Activated CD4-positive, alpha-beta T cell treated with anti-CD3 and anti-CD28 coated beads for 36 hours (primary cell): ENCODE results near the gene CCDC51. TPM values are rescaled to one million over a fixed set of nuclear protein-coding genes. Genes with fewer than 3 reads are reported as not detected.

Source experiments
- ATAC-seq: fragments of 200-7000 bp; cut with Tn5 transposase; one replicate; pipeline ENCODE4 v1.10.0; 2021; ENCODE audit warnings: mild to moderate bottlenecking, moderate library complexity
- CTCF ChIA-PET: fragments of 350-600 bp; sonication (Branson Sonifier 250); formaldehyde crosslinking; loops from one replicate; lab custom pipeline; 2021; ENCODE audit warnings: antibody characterized with exemption; lab: Charles Lee
- POLR2A ChIA-PET: fragments of 350-600 bp; sonication (Branson Sonifier 250); formaldehyde crosslinking; loops from one replicate; lab custom pipeline; 2021; ENCODE audit warnings: antibody characterized with exemption, inconsistent platforms; lab: Charles Lee
- DNase-seq: peaks from one replicate; pipeline ENCODE4 v3.0.0-alpha.2; 2020
- H3K27ac Mint-ChIP-seq: one replicate; pipeline ENCODE4 v1.8.0; 2021; ENCODE audit warnings: mixed read lengths
- H3K27me3 Mint-ChIP-seq: one replicate; pipeline ENCODE4 v1.8.0; 2021; ENCODE audit warnings: mixed read lengths
- H3K36me3 Mint-ChIP-seq: one replicate; pipeline ENCODE4 v1.8.0; 2021; ENCODE audit warnings: low read depth, mixed read lengths
- H3K4me1 Mint-ChIP-seq: one replicate; pipeline ENCODE4 v1.8.0; 2021; ENCODE audit warnings: mixed read lengths
- H3K4me3 Mint-ChIP-seq: one replicate; pipeline ENCODE4 v1.8.0; 2021; ENCODE audit warnings: mild to moderate bottlenecking, moderate library complexity, mixed read lengths
- H3K9me3 Mint-ChIP-seq: one replicate; pipeline ENCODE4 v1.8.0; 2021; ENCODE audit warnings: low read depth, mixed read lengths
- intact Hi-C, 2 experiments: fragments of 100-400 bp; cut with DNase I in 1 of 2; cut with micrococcal nuclease in 1 of 2; formaldehyde crosslinking; loops; one replicate each; pipeline versions ENCODE4 v1.14.2 to v1.15.1; 2022 to 2024; cut with DNase I, micrococcal nuclease
- total RNA-seq, 2 experiments: library from RNA; stranded (reverse); gene quantifications; one replicate each; pipeline ENCODE4 v1.2.3, GENCODE V29; 2021

CCDC51 gene
- total RNA-seq, 2 experiments from 2014 or later, result 17.5 to 25.0 TPM

GRCh38 chr3:48419597-48419996 lies 20.3 kb downstream of the CCDC51 start:
- ChIA-PET POLR2A (interaction anchor here (0.6 kb wide), 1 partner anchor 19 kb away, joined by 3 read pairs; no protein-coding TSS in a partner anchor), CTCF (interaction anchor here (0.6 kb wide), 1 partner anchor 67 kb away, joined by 3 read pairs; no protein-coding TSS in a partner anchor)
- Mint-ChIP-seq H3K36me3 (no peaks in the 10 kb centered on the region), H3K4me3 (no peak overlapping the region), H3K27ac (no peak overlapping the region), H3K4me1 (no peaks in the 10 kb centered on the region), H3K9me3 (no peaks in the 10 kb centered on the region), H3K27me3 (no peaks in the 10 kb centered on the region)
- DNase-seq (no peak), ATAC-seq (no peak)
- intact Hi-C loops, result no loop called here

- DNase-seq (no peak), ATAC-seq (no peak)
- CTCF ChIA-PET, result interaction anchor here (0.6 kb wide), 1 partner anchor 67 kb away, joined by 3 read pairs; no protein-coding TSS in a partner anchor
- H3K27ac Mint-ChIP-seq, result no peak overlapping the region
- no peaks in the 10 kb centered on the region for H3K36me3 Mint-ChIP-seq
- H3K27me3 Mint-ChIP-seq, result no peaks in the 10 kb centered on the region
- no peaks in the 10 kb centered on the region for H3K4me1 Mint-ChIP-seq
- H3K4me3 Mint-ChIP-seq, result no peak overlapping the region
- POLR2A ChIA-PET, result interaction anchor here (0.6 kb wide), 1 partner anchor 18 kb away, joined by 3 read pairs; no protein-coding TSS in a partner anchor
- H3K9me3 Mint-ChIP-seq, result no peaks in the 10 kb centered on the region
- intact Hi-C loops, result no loop called here
Observed at GRCh38 chr3:48419149-48419548, 20.8 kb downstream of the CCDC51 start.

- intact Hi-C loops, result no loop called here
Observed at GRCh38 chr3:48418651-48419050, 21.3 kb downstream of the CCDC51 start.

GRCh38 chr3:48418140-48418539 lies 21.8 kb downstream of the CCDC51 start:
- POLR2A ChIA-PET, result no interaction called here
- no peak for ATAC-seq
- Mint-ChIP-seq H3K9me3 (no peaks in the 10 kb centered on the region), H3K4me1 (no peaks in the 10 kb centered on the region), H3K36me3 (no peaks in the 10 kb centered on the region), H3K27ac (no peak overlapping the region), H3K27me3 (no peaks in the 10 kb centered on the region), H3K4me3 (no peak overlapping the region)
- intact Hi-C loops, result no loop called here
- CTCF ChIA-PET, result no interaction called here
- no peak for DNase-seq

More at GRCh38 chr3:48418651-48419050, 21.3 kb downstream of the CCDC51 start:
- Mint-ChIP-seq H3K27me3 (no peaks in the 10 kb centered on the region), H3K36me3 (no peaks in the 10 kb centered on the region), H3K27ac (no peak overlapping the region), H3K4me3 (no peak overlapping the region), H3K4me1 (no peaks in the 10 kb centered on the region), H3K9me3 (no peaks in the 10 kb centered on the region)
- DNase-seq (no peak), ATAC-seq (no peak)
- ChIA-PET POLR2A (no interaction called here), CTCF (no interaction called here)

GRCh38 chr3:48417529-48418108 lies 22.3 kb downstream of the CCDC51 start:
- Mint-ChIP-seq H3K27me3 (no peaks in the 10 kb centered on the region), H3K4me3 (no peak overlapping the region), H3K9me3 (no peaks in the 10 kb centered on the region), H3K36me3 (no peaks in the 10 kb centered on the region), H3K27ac (no peak overlapping the region), H3K4me1 (no peaks in the 10 kb centered on the region)
- intact Hi-C loops, result no loop called here
- ATAC-seq, result no peak
- CTCF ChIA-PET, result no interaction called here
- POLR2A ChIA-PET, result no interaction called here
- DNase-seq, result no peak

GRCh38 chr3:48416546-48416945 lies 23.4 kb downstream of the CCDC51 start:
- CTCF ChIA-PET, result interaction anchor here (0.6 to 2.5 kb wide), 3 partner anchors 16 to 110 kb away, joined by 3 to 12 read pairs (median 6); no protein-coding TSS in a partner anchor
- Mint-ChIP-seq H3K36me3 (no peaks in the 10 kb centered on the region), H3K27me3 (no peaks in the 10 kb centered on the region), H3K4me1 (no peaks in the 10 kb centered on the region), H3K27ac (no peak overlapping the region), H3K4me3 (no peak overlapping the region), H3K9me3 (no peaks in the 10 kb centered on the region)
- DNase-seq (no peak), ATAC-seq (no peak)
- POLR2A ChIA-PET, result no interaction called here
- intact Hi-C loops, result no loop called here

GRCh38 chr3:48416091-48416505 lies 23.8 kb downstream of the CCDC51 start:
- H3K4me3 Mint-ChIP-seq, result no peak overlapping the region
- ChIA-PET POLR2A (no interaction called here), CTCF (interaction anchor here (0.6 to 2.5 kb wide), 3 partner anchors 15 to 109 kb away, joined by 3 to 12 read pairs (median 6); no protein-coding TSS in a partner anchor)
- H3K36me3 Mint-ChIP-seq, result no peaks in the 10 kb centered on the region
- intact Hi-C loops, result no loop called here
- H3K9me3 Mint-ChIP-seq, result no peaks in the 10 kb centered on the region
- DNase-seq (no peak), ATAC-seq (no peak)
- no peaks in the 10 kb centered on the region for H3K4me1 Mint-ChIP-seq
- no peak overlapping the region for H3K27ac Mint-ChIP-seq
- no peaks in the 10 kb centered on the region for H3K27me3 Mint-ChIP-seq

GRCh38 chr3:48415251-48415953 lies 24.5 kb downstream of the CCDC51 start:
- ATAC-seq (no peak), DNase-seq (no peak)
- no peaks in the 10 kb centered on the region for H3K4me1 Mint-ChIP-seq
- no peak overlapping the region for H3K4me3 Mint-ChIP-seq
- CTCF ChIA-PET, result interaction anchor here (0.5 to 2.5 kb wide), 3 partner anchors 15 to 21 kb away, joined by 3 to 12 read pairs (median 6); no protein-coding TSS in a partner anchor
- no peaks in the 10 kb centered on the region for H3K9me3 Mint-ChIP-seq
- H3K27me3 Mint-ChIP-seq, result no peaks in the 10 kb centered on the region
- intact Hi-C loops, result no loop called here
- no peak overlapping the region for H3K27ac Mint-ChIP-seq
- H3K36me3 Mint-ChIP-seq, result no peaks in the 10 kb centered on the region
- POLR2A ChIA-PET, result no interaction called here

- POLR2A ChIA-PET, result no interaction called here
Observed at GRCh38 chr3:48414376-48415250, 25.3 kb downstream of the CCDC51 start.

GRCh38 chr3:48413611-48414010 lies 26.3 kb downstream of the CCDC51 start:
- DNase-seq (no peak), ATAC-seq (no peak)
- Mint-ChIP-seq H3K27me3 (no peaks in the 10 kb centered on the region), H3K27ac (no peak overlapping the region), H3K9me3 (no peaks in the 10 kb centered on the region), H3K4me1 (no peaks in the 10 kb centered on the region), H3K36me3 (no peaks in the 10 kb centered on the region), H3K4me3 (no peak overlapping the region)
- intact Hi-C loops, result no loop called here
- ChIA-PET POLR2A (no interaction called here), CTCF (interaction anchor here (2.6 kb wide), 1 partner anchor 22 kb away, joined by 8 read pairs; no protein-coding TSS in a partner anchor)

More at GRCh38 chr3:48414376-48415250, 25.3 kb downstream of the CCDC51 start:
- ATAC-seq, result no peak
- H3K27ac Mint-ChIP-seq, result no peak overlapping the region
- DNase-seq, result no peak
- H3K36me3 Mint-ChIP-seq, result no peaks in the 10 kb centered on the region
- no peaks in the 10 kb centered on the region for H3K9me3 Mint-ChIP-seq
- CTCF ChIA-PET, result interaction anchor here (0.5 to 2.6 kb wide), 4 partner anchors 14 to 1599 kb away, joined by 3 to 12 read pairs (median 6); no protein-coding TSS in a partner anchor
- H3K4me3 Mint-ChIP-seq, result no peak overlapping the region
- no peaks in the 10 kb centered on the region for H3K27me3 Mint-ChIP-seq
- no peaks in the 10 kb centered on the region for H3K4me1 Mint-ChIP-seq
- intact Hi-C loops, result no loop called here

- intact Hi-C loops, result no loop called here
- Mint-ChIP-seq H3K27me3 (no peaks in the 10 kb centered on the region), H3K27ac (no peak overlapping the region), H3K9me3 (no peaks in the 10 kb centered on the region), H3K4me3 (no peak overlapping the region), H3K4me1 (no peaks in the 10 kb centered on the region), H3K36me3 (no peaks in the 10 kb centered on the region)
- ChIA-PET POLR2A (no interaction called here), CTCF (interaction anchor here (0.6 to 2.6 kb wide), 3 partner anchors 12 to 326 kb away, joined by 3 to 8 read pairs (median 7); no protein-coding TSS in a partner anchor)
- ATAC-seq (no peak), DNase-seq (no peak)
Observed at GRCh38 chr3:48413086-48413485, 26.8 kb downstream of the CCDC51 start.
